ENCODE data around the gene SLC26A6.

The SLC26A6 gene

GRCh38 chr3:48599077-48599501 is 36.2 kb downstream of the SLC26A6 start:
- no peak for DNase-seq (ENCODE audit: low spot score)

GRCh38 chr3:48598323-48599076 is 36.8 kb downstream of the SLC26A6 start:
- DNase-seq (ENCODE audit: low spot score), result no peak

GRCh38 chr3:48597408-48597800 is 37.9 kb downstream of the SLC26A6 start:
- no peak for DNase-seq (ENCODE audit: low spot score)

GRCh38 chr3:48596676-48597407 is 38.4 kb downstream of the SLC26A6 start:
- no peak for DNase-seq (ENCODE audit: low spot score)

- DNase-seq (ENCODE audit: low spot score), result no peak
These were observed 39.1 kb downstream of the SLC26A6 start for GRCh38 chr3:48596157-48596556.

- no peak for DNase-seq (ENCODE audit: low spot score)
These were observed 39.6 kb downstream of the SLC26A6 start for GRCh38 chr3:48595526-48596121.

- DNase-seq (ENCODE audit: low spot score), result no peak
These were observed 40.2 kb downstream of the SLC26A6 start, which contains the start of gene COL7A1 for GRCh38 chr3:48595075-48595525. Gene COL7A1 (minus strand): TSS chr3:48595329. CDS start chr3:48595159, 170 bp downstream.

GRCh38 chr3:48594417-48595049 is 40.7 kb downstream of the SLC26A6 start:
- DNase-seq (ENCODE audit: low spot score), result no peak

- no peak for DNase-seq (ENCODE audit: low spot score)
These were observed 41.9 kb downstream of the SLC26A6 start for GRCh38 chr3:48593337-48593736.

- DNase-seq (ENCODE audit: low spot score), result no peak
These were observed 42.7 kb downstream of the SLC26A6 start for GRCh38 chr3:48592519-48593087.

- DNase-seq (ENCODE audit: low spot score), result no peak
These were observed 43.3 kb downstream of the SLC26A6 start for GRCh38 chr3:48591886-48592518.

GRCh38 chr3:48591436-48591835 is 43.8 kb downstream of the SLC26A6 start:
- DNase-seq (ENCODE audit: low spot score), result no peak

GRCh38 chr3:48588230-48588629 is 47.0 kb downstream of the SLC26A6 start:
- no peak for DNase-seq (ENCODE audit: low spot score)

GRCh38 chr3:48587686-48588085 is 47.6 kb downstream of the SLC26A6 start:
- DNase-seq (ENCODE audit: low spot score), result no peak

- DNase-seq (ENCODE audit: low spot score), result no peak
These were observed 49.9 kb downstream of the SLC26A6 start for GRCh38 chr3:48585411-48585810.

- DNase-seq (ENCODE audit: low spot score), result no peak
These were observed 50.4 kb downstream of the SLC26A6 start for GRCh38 chr3:48584836-48585235.

- no peak for DNase-seq (ENCODE audit: low spot score)
These were observed 53.4 kb downstream of the SLC26A6 start for GRCh38 chr3:48581621-48582481.

GRCh38 chr3:48576647-48577046 is 58.6 kb downstream of the SLC26A6 start:
- DNase-seq (ENCODE audit: low spot score), result no peak

All from hematopoietic multipotent progenitor cell treated with erythropoietin and hydrocortisone succinate and interleukin-3 and kit ligand, for 17 days (in vitro differentiated cells).